A673 (cell line): Measurements from ENCODE around the gene GPER1. TPM values are rescaled to one million over a fixed set of nuclear protein-coding genes. Genes with fewer than 3 reads are reported as not detected.
"Not testable (repeated sequence)": the region's sequence is repeated elsewhere in the genome, so short reads cannot be mapped to it uniquely, and the experiment has no call there.

Experiments used
- BruUV-seq: library from RNA; stranded (reverse); fragments of 400-500 nt; replicated peaks from 2 replicates; lab custom pipeline; 2021; lab: Mats Ljungman, UMichigan
- CTCF ChIA-PET: fragments of 300-600 bp; sonication (Branson Sonifier 250); formaldehyde crosslinking; loops from one replicate; lab custom pipeline; 2022; ENCODE audit warnings: antibody characterized with exemption; lab: Charles Lee
- POLR2A ChIA-PET: fragments of 300-600 bp; sonication (Branson Sonifier 250); formaldehyde crosslinking; loops from one replicate; lab custom pipeline; 2022; ENCODE audit warnings: antibody characterized with exemption; ENCODE audit not compliant: low non-redundant PET; lab: Charles Lee
- DNase-seq: peaks from one replicate; pipeline ENCODE4 v3.0.0-alpha.2; 2015; ENCODE audit warnings: low spot score
- H3K27ac ChIP-seq: fragments of 200-600 bp; sonication (generic); 2 replicates; pipeline ENCODE4 v1.5.1; 2016; ENCODE audit warnings: mixed run types, low read depth, mild to moderate bottlenecking, mixed read lengths, antibody characterized with exemption, low read length; ENCODE audit not compliant: poor library complexity, severe bottlenecking
- H3K27me3 ChIP-seq: fragments of 200-600 bp; sonication (generic); replicated peaks from 2 replicates; pipeline ENCODE4 v1.6.1; 2017; ENCODE audit warnings: mixed run types, low read depth, mild to moderate bottlenecking, mixed read lengths, antibody characterized with exemption, low read length; ENCODE audit not compliant: insufficient read depth, poor library complexity
- H3K36me3 ChIP-seq: fragments of 200-600 bp; sonication (generic); 2 replicates; pipeline ENCODE4 v1.6.1; 2016; ENCODE audit warnings: mixed run types, mild to moderate bottlenecking, mixed read lengths, antibody characterized with exemption, low read length; ENCODE audit not compliant: insufficient read depth, poor library complexity, severe bottlenecking
- H3K4me1 ChIP-seq: fragments of 200-600 bp; sonication (generic); 2 replicates; pipeline ENCODE4 v1.6.1; 2017; ENCODE audit warnings: mixed run types, mild to moderate bottlenecking, mixed read lengths, antibody characterized with exemption, low read length; ENCODE audit not compliant: insufficient read depth, poor library complexity, severe bottlenecking
- H3K4me3 ChIP-seq: fragments of 200-600 bp; sonication (generic); 2 replicates; pipeline ENCODE4 v1.5.1; 2016; ENCODE audit warnings: low read depth, mixed run types, mild to moderate bottlenecking, mixed read lengths, low read length; ENCODE audit not compliant: poor library complexity, severe bottlenecking
- H3K9me3 ChIP-seq: fragments of 200-600 bp; sonication (generic); 2 replicates; pipeline ENCODE4 v1.6.1; 2016; ENCODE audit warnings: mixed run types, low read depth, mild to moderate bottlenecking, mixed read lengths, antibody characterized with exemption, low read length; ENCODE audit not compliant: poor library complexity, severe bottlenecking
- EZH2 ChIP-seq: fragments of 200-600 bp; sonication (generic); IDR thresholded peaks from 2 replicates; pipeline ENCODE4 v1.6.1; 2017; ENCODE audit warnings: borderline replicate concordance, low read depth, mild to moderate bottlenecking, mixed read lengths, antibody characterized with exemption, low read length; ENCODE audit not compliant: poor library complexity, severe bottlenecking
- intact Hi-C: fragments of 100-400 bp; cut with micrococcal nuclease; formaldehyde crosslinking; loops from one replicate; pipeline ENCODE4 v1.10.0; 2022; ENCODE audit not compliant: unreplicated experiment
- total RNA-seq: library from RNA; stranded (reverse); gene quantifications from 2 replicates; pipeline ENCODE4 v1.2.3, GENCODE V29; 2021
- TF ChIP-seq, protein P1 (sequence below): fragments of 300-800, 200-600 bp; sonication (generic); conservative IDR thresholded peaks from 2 replicates; pipeline ENCODE4 v1.5.1; 2017; ENCODE audit warnings: low read depth, mild to moderate bottlenecking, antibody characterized with exemption, low read length, moderate library complexity, mixed read lengths

The GPER1 gene
- total RNA-seq, 1 experiment from 2014 or later, result 0.37 TPM

DNA sequence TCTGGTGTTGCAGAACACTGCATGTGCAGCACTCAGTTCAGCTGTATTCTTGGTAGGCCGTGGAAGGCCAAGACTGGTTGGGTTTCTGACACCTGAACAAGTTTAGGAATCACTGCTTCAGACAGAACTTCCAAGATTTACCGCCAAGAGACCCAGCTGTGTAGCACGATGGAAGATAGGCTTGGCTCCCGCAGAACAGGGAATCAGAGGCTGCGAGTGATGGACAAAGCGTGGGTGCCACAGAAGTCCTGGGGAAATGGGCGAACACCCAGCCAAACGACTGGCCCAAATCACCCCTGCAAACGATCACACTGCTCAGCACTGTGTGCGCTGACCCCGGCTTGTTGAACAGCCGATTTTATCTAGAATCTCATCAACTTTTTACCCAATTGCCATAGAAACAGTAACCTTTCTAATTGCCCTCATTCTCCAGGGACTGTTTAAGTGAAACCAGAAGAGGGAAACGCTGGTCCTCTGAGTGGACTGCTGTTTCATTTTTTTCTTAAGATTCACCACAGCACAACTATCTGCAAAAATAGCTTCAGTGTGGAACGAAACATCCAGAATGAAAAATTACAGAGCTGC is 54.2 kb downstream of the GPER1 start:
- no peak for DNase-seq
- ChIA-PET CTCF (no interaction called here), POLR2A (no interaction called here)
- Histone ChIP-seq H3K9me3 (no peaks in the 10 kb centered on the region), H3K27me3 (no peaks in the 10 kb centered on the region), H3K4me3 (no peak overlapping the region), H3K27ac (no peak overlapping the region), H3K36me3 (no peaks in the 10 kb centered on the region), H3K4me1 (no peaks in the 10 kb centered on the region)
- BruUV-seq, result no TSS peak
- intact Hi-C loops, result no loop called here
- TF ChIP-seq, protein P1, sequence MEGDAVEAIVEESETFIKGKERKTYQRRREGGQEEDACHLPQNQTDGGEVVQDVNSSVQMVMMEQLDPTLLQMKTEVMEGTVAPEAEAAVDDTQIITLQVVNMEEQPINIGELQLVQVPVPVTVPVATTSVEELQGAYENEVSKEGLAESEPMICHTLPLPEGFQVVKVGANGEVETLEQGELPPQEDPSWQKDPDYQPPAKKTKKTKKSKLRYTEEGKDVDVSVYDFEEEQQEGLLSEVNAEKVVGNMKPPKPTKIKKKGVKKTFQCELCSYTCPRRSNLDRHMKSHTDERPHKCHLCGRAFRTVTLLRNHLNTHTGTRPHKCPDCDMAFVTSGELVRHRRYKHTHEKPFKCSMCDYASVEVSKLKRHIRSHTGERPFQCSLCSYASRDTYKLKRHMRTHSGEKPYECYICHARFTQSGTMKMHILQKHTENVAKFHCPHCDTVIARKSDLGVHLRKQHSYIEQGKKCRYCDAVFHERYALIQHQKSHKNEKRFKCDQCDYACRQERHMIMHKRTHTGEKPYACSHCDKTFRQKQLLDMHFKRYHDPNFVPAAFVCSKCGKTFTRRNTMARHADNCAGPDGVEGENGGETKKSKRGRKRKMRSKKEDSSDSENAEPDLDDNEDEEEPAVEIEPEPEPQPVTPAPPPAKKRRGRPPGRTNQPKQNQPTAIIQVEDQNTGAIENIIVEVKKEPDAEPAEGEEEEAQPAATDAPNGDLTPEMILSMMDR, result no peak
- no peak for TF ChIP-seq EZH2

DNA sequence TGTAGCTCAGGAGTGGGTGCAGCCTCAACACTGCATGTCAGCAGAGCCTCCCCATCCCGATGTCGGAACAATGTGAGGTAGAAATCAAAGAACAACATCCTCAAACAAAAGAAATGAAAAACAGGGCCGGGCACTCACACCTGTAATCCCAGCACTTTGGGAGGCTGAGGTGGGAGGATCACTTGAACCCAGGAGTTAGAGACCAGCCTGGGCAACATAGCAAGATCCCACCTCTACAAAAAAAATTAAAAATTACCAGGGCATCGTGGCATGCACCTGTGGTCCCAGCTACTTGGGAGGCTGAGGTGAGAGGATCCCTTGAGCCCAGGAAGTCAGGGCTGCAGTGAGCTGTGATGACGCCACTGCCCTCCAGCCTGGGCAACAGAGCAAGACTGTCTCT is 55.1 kb downstream of the GPER1 start:
- BruUV-seq, H3K27me3 ChIP-seq, H3K4me3 ChIP-seq, DNase-seq, H3K36me3 ChIP-seq, H3K27ac ChIP-seq, H3K4me1 ChIP-seq, POLR2A ChIA-PET, intact Hi-C loops, H3K9me3 ChIP-seq: not testable (repeated sequence)
- CTCF ChIA-PET, result interaction anchor here (0.6 kb wide), 1 partner anchor 34 kb away, joined by 3 read pairs; no protein-coding TSS in a partner anchor

Other genes with a start within 250 kb of the GPER1 start
- gene GET4, start 211.6 kb upstream of the GPER1 start, total RNA-seq, result 49.7 and 51.9 TPM in 2 replicates
- gene ADAP1, start 133.4 kb upstream of the GPER1 start, total RNA-seq, result 16.4 and 18.6 TPM in 2 replicates
- gene COX19, start 112.6 kb upstream of the GPER1 start, total RNA-seq, result 17.6 and 18.8 TPM in 2 replicates
- not detected in 2 replicates for gene CYP2W1, start 104.9 kb upstream of the GPER1 start, total RNA-seq
- 0.95 and 2.4 TPM in 2 replicates for gene GPR146, start 43.6 kb upstream of the GPER1 start, total RNA-seq
- 26.1 and 27.4 TPM in 2 replicates for gene ZFAND2A, start 72.1 kb downstream of the GPER1 start, total RNA-seq
- gene UNCX, start 144.8 kb downstream of the GPER1 start, total RNA-seq, result 1.2 and 1.9 TPM in 2 replicates